ENCODE results near the gene KANSL1L. TPM values are rescaled to one million over a fixed set of nuclear protein-coding genes. Genes with fewer than 3 reads are reported as not detected.

KANSL1L gene
- total and polyA plus RNA-seq, 2 experiments from 2014 or later: 4.2 to 38.6 TPM

DNA sequence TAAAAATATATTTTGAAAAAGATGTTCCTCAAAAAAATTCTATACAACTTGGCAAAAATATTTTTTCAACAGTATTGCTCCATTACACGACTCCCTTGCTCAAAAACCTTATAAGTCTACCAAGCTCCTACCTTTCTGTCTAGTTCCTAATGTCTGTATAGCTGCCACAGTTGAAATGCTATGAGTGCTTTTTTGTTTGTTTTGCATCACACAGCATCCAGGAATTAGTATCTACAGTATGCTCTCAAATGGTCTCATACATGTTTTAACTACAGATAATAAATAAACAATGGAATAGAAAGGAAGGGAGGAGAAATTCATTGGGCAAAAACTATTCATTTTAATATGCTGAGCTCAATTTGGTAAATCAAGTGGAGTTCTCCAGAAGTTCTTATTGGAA lies 36.7 kb upstream of the KANSL1L start:
- H3K4me2 ChIP-seq: no peak overlapping the region
- no peak for DNase-seq (ENCODE audit: low spot score)
- WGBS (ENCODE audit: low lambda C conversion rate, missing lambda C conversion rate): 89% methylated on average over 1 of the region's 1 CpG

DNA sequence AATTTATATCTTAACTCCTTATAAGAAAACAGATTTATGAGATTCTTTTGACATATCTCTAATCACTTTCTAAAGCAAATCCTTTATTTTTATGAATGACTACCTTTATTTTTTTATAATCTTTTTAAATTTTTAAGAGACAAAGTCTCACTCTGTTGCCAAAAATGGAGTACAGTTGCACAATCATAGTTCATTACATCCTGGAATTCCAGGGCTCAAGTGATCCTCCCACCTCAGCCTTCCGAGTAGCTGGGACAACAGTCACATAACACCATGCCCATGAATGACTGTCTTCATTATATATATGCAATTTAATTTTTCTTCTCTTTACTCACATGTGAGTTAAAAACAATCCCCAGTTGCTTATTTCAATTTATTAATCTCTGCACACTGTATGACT lies 32.3 kb upstream of the KANSL1L start:
- TF ChIP-seq, protein P1, sequence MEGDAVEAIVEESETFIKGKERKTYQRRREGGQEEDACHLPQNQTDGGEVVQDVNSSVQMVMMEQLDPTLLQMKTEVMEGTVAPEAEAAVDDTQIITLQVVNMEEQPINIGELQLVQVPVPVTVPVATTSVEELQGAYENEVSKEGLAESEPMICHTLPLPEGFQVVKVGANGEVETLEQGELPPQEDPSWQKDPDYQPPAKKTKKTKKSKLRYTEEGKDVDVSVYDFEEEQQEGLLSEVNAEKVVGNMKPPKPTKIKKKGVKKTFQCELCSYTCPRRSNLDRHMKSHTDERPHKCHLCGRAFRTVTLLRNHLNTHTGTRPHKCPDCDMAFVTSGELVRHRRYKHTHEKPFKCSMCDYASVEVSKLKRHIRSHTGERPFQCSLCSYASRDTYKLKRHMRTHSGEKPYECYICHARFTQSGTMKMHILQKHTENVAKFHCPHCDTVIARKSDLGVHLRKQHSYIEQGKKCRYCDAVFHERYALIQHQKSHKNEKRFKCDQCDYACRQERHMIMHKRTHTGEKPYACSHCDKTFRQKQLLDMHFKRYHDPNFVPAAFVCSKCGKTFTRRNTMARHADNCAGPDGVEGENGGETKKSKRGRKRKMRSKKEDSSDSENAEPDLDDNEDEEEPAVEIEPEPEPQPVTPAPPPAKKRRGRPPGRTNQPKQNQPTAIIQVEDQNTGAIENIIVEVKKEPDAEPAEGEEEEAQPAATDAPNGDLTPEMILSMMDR (IDR thresholded peaks at IDR 0.05; ENCODE audit: poor library complexity): no peak
- no peak for TF ChIP-seq EZH2 (IDR thresholded peaks at IDR 0.05; ENCODE audit: borderline replicate concordance)
- no peak for TF ChIP-seq EZH2phosphoT487 (IDR thresholded peaks at IDR 0.05; ENCODE audit: low read depth, severe bottlenecking, unreplicated experiment)
- Histone ChIP-seq H2AFZ (no peak overlapping the region), H3K27me3 (no peaks in the 10 kb centered on the region), H3K9me3 (ENCODE audit: low read depth) (no peaks in the 10 kb centered on the region), H3K36me3 (replicated peaks; ENCODE audit: insufficient read depth, low read depth) (no peaks in the 10 kb centered on the region), H4K20me1 (ENCODE audit: insufficient read depth, poor library complexity, severe bottlenecking) (no peaks in the 10 kb centered on the region), H3K79me2 (no peaks in the 10 kb centered on the region), H3K9me2 (replicated peaks; ENCODE audit: insufficient read depth) (no peaks in the 10 kb centered on the region), H3K4me2 (no peak overlapping the region), H3K4me1 (ENCODE audit: insufficient read depth) (no peaks in the 10 kb centered on the region), H3K27ac (no peak overlapping the region), H3K4me3 (no peak overlapping the region)
- no peak for DNase-seq (ENCODE audit: low spot score)
- WGBS (ENCODE audit: low lambda C conversion rate, missing lambda C conversion rate): 74% methylated on average over 1 of the region's 1 CpG

More for the DNA sequence above, 36.7 kb upstream of the KANSL1L start:
- Histone ChIP-seq H3K36me3 (replicated peaks; ENCODE audit: insufficient read depth, low read depth) (no peaks in the 10 kb centered on the region), H2AFZ (no peak overlapping the region), H3K27ac (no peak overlapping the region), H3K9me3 (ENCODE audit: low read depth) (no peaks in the 10 kb centered on the region), H4K20me1 (ENCODE audit: insufficient read depth, poor library complexity, severe bottlenecking) (no peaks in the 10 kb centered on the region), H3K27me3 (no peaks in the 10 kb centered on the region), H3K4me3 (no peak overlapping the region), H3K4me1 (ENCODE audit: insufficient read depth) (no peaks in the 10 kb centered on the region), H3K79me2 (no peaks in the 10 kb centered on the region), H3K9me2 (replicated peaks; ENCODE audit: insufficient read depth) (no peaks in the 10 kb centered on the region)
- TF ChIP-seq EZH2 (IDR thresholded peaks at IDR 0.05; ENCODE audit: borderline replicate concordance): no peak
- no peak for TF ChIP-seq EZH2phosphoT487 (IDR thresholded peaks at IDR 0.05; ENCODE audit: low read depth, severe bottlenecking, unreplicated experiment)
- TF ChIP-seq, protein P1 (IDR thresholded peaks at IDR 0.05; ENCODE audit: poor library complexity): no peak

DNA sequence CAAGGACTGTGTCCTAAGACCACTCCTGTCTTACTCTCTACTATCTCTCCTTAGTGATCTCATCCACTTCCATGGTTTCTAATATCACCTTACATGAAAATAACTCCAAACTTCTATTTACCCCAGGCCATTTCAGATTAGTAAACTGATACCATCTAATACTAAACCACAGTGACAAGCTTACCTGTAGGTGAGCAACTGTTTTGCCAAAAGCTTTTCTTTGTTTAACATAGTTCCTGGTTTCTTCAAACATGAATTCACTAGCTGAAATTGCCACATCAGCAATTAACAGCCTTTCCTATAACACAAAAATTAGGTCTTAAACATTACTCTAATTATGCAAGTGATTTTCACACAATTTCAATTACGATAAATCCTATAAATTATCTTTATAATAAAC lies 31.9 kb upstream of the KANSL1L start:
- Histone ChIP-seq H3K36me3 (replicated peaks; ENCODE audit: insufficient read depth, low read depth) (no peaks in the 10 kb centered on the region), H3K4me2 (no peak overlapping the region), H3K79me2 (no peaks in the 10 kb centered on the region), H3K4me3 (no peak overlapping the region), H2AFZ (no peak overlapping the region), H4K20me1 (ENCODE audit: insufficient read depth, poor library complexity, severe bottlenecking) (no peaks in the 10 kb centered on the region), H3K9me2 (replicated peaks; ENCODE audit: insufficient read depth) (no peaks in the 10 kb centered on the region), H3K9me3 (ENCODE audit: low read depth) (no peaks in the 10 kb centered on the region), H3K4me1 (ENCODE audit: insufficient read depth) (no peaks in the 10 kb centered on the region), H3K27ac (no peak overlapping the region), H3K27me3 (no peaks in the 10 kb centered on the region)
- WGBS (ENCODE audit: low lambda C conversion rate, missing lambda C conversion rate): 84% methylated on average over 1 of the region's 1 CpG
- no peak for TF ChIP-seq EZH2 (IDR thresholded peaks at IDR 0.05; ENCODE audit: borderline replicate concordance)
- TF ChIP-seq EZH2phosphoT487 (IDR thresholded peaks at IDR 0.05; ENCODE audit: low read depth, severe bottlenecking, unreplicated experiment): no peak
- TF ChIP-seq, protein P1 (IDR thresholded peaks at IDR 0.05; ENCODE audit: poor library complexity): no peak
- DNase-seq (ENCODE audit: low spot score): no peak

DNA sequence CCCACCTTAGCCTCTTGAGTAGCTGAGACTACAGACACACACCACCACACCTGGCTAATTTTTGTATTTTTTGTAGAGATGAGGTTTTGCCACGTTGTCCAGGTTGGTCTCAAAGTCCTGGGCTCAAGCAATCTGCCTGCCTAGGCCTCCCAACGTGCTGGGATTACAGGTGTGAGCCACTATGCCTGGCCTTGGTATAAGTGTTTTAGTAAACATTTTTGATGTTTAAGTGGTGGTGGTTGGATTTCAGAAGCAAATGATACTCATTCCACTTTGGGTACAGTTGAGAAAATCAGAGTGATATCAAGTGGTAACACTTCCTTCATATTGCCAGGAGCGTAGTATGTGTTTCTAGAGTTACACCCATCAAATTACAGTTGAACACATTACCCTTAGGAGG lies 28.6 kb upstream of the KANSL1L start:
- H3K36me3 ChIP-seq (replicated peaks; ENCODE audit: insufficient read depth, low read depth): no peaks in the 10 kb centered on the region
- 77% methylated on average over 3 of the region's 3 CpGs for WGBS (ENCODE audit: low lambda C conversion rate, missing lambda C conversion rate)
- no peaks in the 10 kb centered on the region for H4K20me1 ChIP-seq (ENCODE audit: insufficient read depth, poor library complexity, severe bottlenecking)
- no peaks in the 10 kb centered on the region for H3K4me1 ChIP-seq (ENCODE audit: insufficient read depth)
- H3K4me3 ChIP-seq: no peak overlapping the region
- H2AFZ ChIP-seq: no peak overlapping the region
- no peaks in the 10 kb centered on the region for H3K9me3 ChIP-seq (ENCODE audit: low read depth)
- H3K79me2 ChIP-seq: no peaks in the 10 kb centered on the region
- no peak for DNase-seq (ENCODE audit: low spot score)
- no peak overlapping the region for H3K27ac ChIP-seq
- no peaks in the 10 kb centered on the region for H3K9me2 ChIP-seq (replicated peaks; ENCODE audit: insufficient read depth)
- TF ChIP-seq EZH2 (IDR thresholded peaks at IDR 0.05; ENCODE audit: borderline replicate concordance): no peak
- TF ChIP-seq, protein P1 (IDR thresholded peaks at IDR 0.05; ENCODE audit: poor library complexity): no peak
- H3K27me3 ChIP-seq: no peaks in the 10 kb centered on the region
- H3K4me2 ChIP-seq: no peak overlapping the region
